ENCODE measurements around the gene NCOA7.

DNA sequence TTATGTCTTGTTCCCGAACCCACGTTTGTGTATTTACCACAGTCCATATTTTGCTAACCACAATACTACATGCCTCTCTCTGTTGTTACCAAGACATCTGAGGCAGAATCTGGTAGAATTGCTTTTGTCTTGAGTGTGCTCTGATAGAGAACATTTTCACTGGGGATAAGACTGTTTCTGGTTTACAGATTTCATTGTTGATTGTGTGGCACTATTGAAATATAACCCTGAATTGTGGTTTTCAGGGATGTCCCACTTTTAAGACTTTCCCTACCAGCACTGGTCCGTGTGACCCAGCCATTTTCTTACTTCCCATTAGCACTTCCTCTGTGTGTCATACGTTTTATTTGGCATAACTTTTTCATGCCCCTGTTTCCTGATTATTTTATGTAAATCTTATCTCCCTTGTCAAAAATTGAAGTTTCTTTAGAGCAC is 12.2 kb downstream of the NCOA7 start:
- TF ChIP-seq GATA3 (IDR thresholded peaks at IDR 0.05; ENCODE audit: low read depth, low read length) (no peak), GATA2 (IDR thresholded peaks at IDR 0.05; ENCODE audit: low read depth, low read length) (no peak)

All from SH-SY5Y (cell line).